MCF 10A (cell line): Measurements from ENCODE around the gene KLF5. TPM values are rescaled to one million over a fixed set of nuclear protein-coding genes. Genes with fewer than 3 reads are reported as not detected.

Source experiments
- BruUV-seq: library from RNA; stranded (reverse); fragments of 400-500 nt; replicated peaks from 2 replicates; lab custom pipeline; 2021; lab: Mats Ljungman, UMichigan
- CTCF ChIA-PET: fragments of 300-600 bp; sonication (Branson Sonifier 250); formaldehyde crosslinking; extraction: SDS; loops from one replicate; lab custom pipeline; 2021; ENCODE audit warnings: antibody characterized with exemption, inconsistent platforms; lab: Yijun Ruan, JAX
- POLR2A ChIA-PET: fragments of 300-600, 350-650 bp; sonication (Branson Sonifier 250); formaldehyde crosslinking; extraction: SDS; loops from one replicate; lab custom pipeline; 2020; ENCODE audit warnings: antibody characterized with exemption, inconsistent platforms; lab: Yijun Ruan, JAX
- DNase-seq: peaks from one replicate; pipeline ENCODE4 v3.0.0-alpha.2; 2018; ENCODE audit not compliant: unreplicated experiment
- H3K27ac Mint-ChIP-seq: one replicate; pipeline ENCODE4 v1.8.0; 2022; ENCODE audit warnings: mild to moderate bottlenecking, low read depth, mixed read lengths; ENCODE audit not compliant: unreplicated experiment
- H3K27me3 Mint-ChIP-seq: one replicate; pipeline ENCODE4 v1.8.0; 2022; ENCODE audit warnings: mixed read lengths; ENCODE audit not compliant: insufficient read depth, unreplicated experiment
- H3K36me3 Mint-ChIP-seq: one replicate; pipeline ENCODE4 v1.8.0; 2022; ENCODE audit warnings: mild to moderate bottlenecking, moderate library complexity, mixed read lengths; ENCODE audit not compliant: insufficient read depth, unreplicated experiment
- H3K4me1 Mint-ChIP-seq: one replicate; pipeline ENCODE4 v1.8.0; 2022; ENCODE audit warnings: mixed read lengths; ENCODE audit not compliant: insufficient read depth, unreplicated experiment
- H3K4me3 Mint-ChIP-seq: one replicate; pipeline ENCODE4 v1.8.0; 2022; ENCODE audit warnings: mild to moderate bottlenecking, moderate library complexity, mixed read lengths; ENCODE audit not compliant: unreplicated experiment
- H3K9me3 Mint-ChIP-seq: one replicate; pipeline ENCODE4 v1.8.0; 2022; ENCODE audit warnings: mixed read lengths; ENCODE audit not compliant: unreplicated experiment
- CTCF ChIP-seq: fragments of 200-600 bp; IDR thresholded peaks from one replicate; pipeline ENCODE4 v1.8.0; 2022; ENCODE audit warnings: antibody characterized with exemption, mild to moderate bottlenecking; ENCODE audit not compliant: unreplicated experiment
- intact Hi-C: fragments of 100-400 bp; cut with micrococcal nuclease; formaldehyde crosslinking; loops from 2 replicates; pipeline ENCODE4 v1.14.1; 2022
- total RNA-seq: library from RNA; stranded (reverse); gene quantifications from 2 replicates; pipeline ENCODE4 v1.2.3, GENCODE V29; 2022

Gene KLF5
- total RNA-seq, 1 experiment from 2014 or later = 226 TPM

DNA sequence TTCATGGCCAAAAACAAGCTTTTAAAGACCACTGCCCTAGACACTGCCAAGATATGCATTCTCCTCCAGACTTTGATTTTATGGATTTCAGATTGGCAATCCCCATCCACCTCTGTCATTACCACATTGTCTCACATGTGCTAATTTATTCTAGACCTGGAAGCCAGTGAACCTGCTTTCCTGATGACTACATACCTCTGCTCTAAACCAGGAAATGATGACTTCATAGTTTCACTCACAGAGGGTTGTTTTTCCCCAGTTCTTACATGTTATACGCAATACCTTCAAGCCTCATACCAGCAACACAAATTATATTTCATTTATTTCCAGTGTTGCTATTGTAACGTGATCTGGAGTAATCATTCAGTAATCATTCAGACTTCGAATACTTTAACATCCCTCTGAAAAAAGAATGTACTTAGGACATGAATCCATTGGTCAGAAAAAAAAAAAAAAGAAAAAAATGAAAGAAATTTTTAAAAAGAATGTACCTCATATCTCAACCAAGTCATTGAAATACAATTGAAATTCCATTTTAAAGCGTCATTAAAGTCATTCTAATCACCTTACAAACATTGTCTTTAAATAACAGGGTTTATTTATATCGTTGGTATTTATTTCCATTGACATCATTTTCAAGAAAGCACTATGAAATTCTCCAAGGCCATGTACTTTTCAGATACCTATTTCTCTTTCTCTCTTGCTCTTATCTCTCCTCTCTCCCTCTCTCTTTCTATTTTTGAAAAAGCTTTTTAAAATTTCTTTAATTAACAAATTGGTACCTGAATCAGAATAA, 33.4 kb upstream of the KLF5 start:
- peak; percentile 32 for DNase-seq

DNA sequence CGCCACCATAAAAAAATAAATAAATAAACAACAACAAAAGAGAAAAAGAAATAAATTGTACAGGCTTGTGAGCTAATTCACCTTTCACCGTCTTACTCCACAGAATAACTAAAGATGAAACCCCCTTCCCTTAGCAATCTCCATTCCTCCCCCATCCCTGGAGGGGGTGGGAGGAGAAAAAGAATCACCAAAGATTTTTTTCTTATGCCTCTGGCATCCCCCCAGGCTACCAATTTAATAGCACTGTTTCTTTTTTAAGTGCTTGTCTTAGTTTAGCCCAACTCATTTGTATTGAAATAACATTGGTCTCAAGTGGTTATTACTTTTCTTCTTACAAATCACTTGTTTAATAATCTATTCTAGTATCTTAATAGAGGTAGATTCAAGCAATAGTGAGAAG, 23.9 kb upstream of the KLF5 start:
- BruUV-seq = no TSS peak
- H3K4me1 Mint-ChIP-seq = peaks cover 4% of the 10 kb centered on the region
- H3K4me3 Mint-ChIP-seq = no peak overlapping the region
- no peak overlapping the region for H3K27ac Mint-ChIP-seq
- H3K9me3 Mint-ChIP-seq = no peaks in the 10 kb centered on the region
- H3K27me3 Mint-ChIP-seq = no peaks in the 10 kb centered on the region
- intact Hi-C loops = no loop called here
- POLR2A ChIA-PET = interaction anchor here (1.3 to 1.7 kb wide), 2 partner anchors 23 to 52 kb away, joined by 3 to 4 read pairs; no protein-coding TSS in a partner anchor
- no peak for DNase-seq
- CTCF ChIA-PET = no interaction called here
- H3K36me3 Mint-ChIP-seq = no peaks in the 10 kb centered on the region
- no peak for TF ChIP-seq CTCF

More for the DNA sequence above, 33.4 kb upstream of the KLF5 start:
- TF ChIP-seq CTCF = no peak
- no peaks in the 10 kb centered on the region for H3K9me3 Mint-ChIP-seq
- H3K4me3 Mint-ChIP-seq = no peak overlapping the region
- no TSS peak for BruUV-seq
- no peaks in the 10 kb centered on the region for H3K27me3 Mint-ChIP-seq
- ChIA-PET POLR2A (interaction anchor here (1.3 kb wide), 1 partner anchor 9 kb away, joined by 3 read pairs; no protein-coding TSS in a partner anchor), CTCF (no interaction called here)
- H3K4me1 Mint-ChIP-seq = no peaks in the 10 kb centered on the region
- no peaks in the 10 kb centered on the region for H3K36me3 Mint-ChIP-seq
- H3K27ac Mint-ChIP-seq = no peak overlapping the region
- intact Hi-C loops = no loop called here

- no peak overlapping the region for H3K27ac Mint-ChIP-seq
- no peaks in the 10 kb centered on the region for H3K36me3 Mint-ChIP-seq
- peaks cover 4% of the 10 kb centered on the region for H3K4me1 Mint-ChIP-seq
- BruUV-seq = no TSS peak
- intact Hi-C loops = no loop called here
- DNase-seq = no peak
- ChIA-PET CTCF (interaction anchor here (0.6 to 1.2 kb wide), 5 partner anchors 8 to 1612 kb away, joined by 3 to 4 read pairs (median 3); no protein-coding TSS in a partner anchor), POLR2A (interaction anchor here (1.3 to 1.7 kb wide), 2 partner anchors 23 to 52 kb away, joined by 3 to 4 read pairs; no protein-coding TSS in a partner anchor)
- H3K27me3 Mint-ChIP-seq = no peaks in the 10 kb centered on the region
- no peak overlapping the region for H3K4me3 Mint-ChIP-seq
- no peaks in the 10 kb centered on the region for H3K9me3 Mint-ChIP-seq
- no peak for TF ChIP-seq CTCF
These were observed 23.1 kb upstream of the KLF5 start for GRCh38 chr13:73035660-73036059.

DNA sequence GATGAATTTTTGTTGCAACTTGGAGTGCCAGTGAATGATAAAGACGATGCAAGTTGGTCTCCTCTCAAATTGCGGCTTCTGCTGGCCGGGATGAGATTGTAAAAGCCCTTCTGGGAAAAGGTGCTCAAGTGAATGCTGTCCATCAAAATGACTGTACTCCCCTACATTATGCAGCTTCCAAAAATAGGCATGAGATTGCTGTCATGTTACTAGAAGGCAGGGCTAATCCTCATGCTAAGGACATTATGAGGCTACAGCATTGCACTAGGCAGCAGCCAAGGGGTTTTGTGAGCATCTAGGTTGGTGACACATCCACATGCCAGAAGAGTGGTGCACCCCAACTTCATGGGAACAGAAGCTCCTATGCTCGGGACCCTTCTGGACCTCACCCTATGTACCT, 22.2 kb upstream of the KLF5 start:
- H3K4me3 Mint-ChIP-seq = no peak overlapping the region
- BruUV-seq = no TSS peak
- intact Hi-C loops = no loop called here

More for the DNA sequence above, 22.2 kb upstream of the KLF5 start:
- no peak for DNase-seq
- ChIA-PET POLR2A (interaction anchor here (1.2 kb wide), 1 partner anchor 544 kb away, joined by 3 read pairs; no protein-coding TSS in a partner anchor), CTCF (interaction anchor here (0.6 to 1.2 kb wide), 2 partner anchors 9 to 55 kb away, joined by 3 read pairs; no protein-coding TSS in a partner anchor)
- no peak for TF ChIP-seq CTCF
- Mint-ChIP-seq H3K9me3 (no peaks in the 10 kb centered on the region), H3K4me1 (peaks cover 4% of the 10 kb centered on the region), H3K27ac (no peak overlapping the region), H3K36me3 (no peaks in the 10 kb centered on the region), H3K27me3 (no peaks in the 10 kb centered on the region)
